HuH-7.5 (cell line): Measurements from ENCODE around the gene CADPS2.
A peak's percentile ranks its signal among the peaks of the same experiment; 100 is the strongest.
"Not testable (repeated sequence)": the region's sequence is repeated elsewhere in the genome, so short reads cannot be mapped to it uniquely, and the experiment has no call there.

ENCODE experiments used
- DNase-seq: peaks from one replicate; pipeline ENCODE4 v3.0.0; 2011; ENCODE audit warnings: low spot score

Gene CADPS2

DNA sequence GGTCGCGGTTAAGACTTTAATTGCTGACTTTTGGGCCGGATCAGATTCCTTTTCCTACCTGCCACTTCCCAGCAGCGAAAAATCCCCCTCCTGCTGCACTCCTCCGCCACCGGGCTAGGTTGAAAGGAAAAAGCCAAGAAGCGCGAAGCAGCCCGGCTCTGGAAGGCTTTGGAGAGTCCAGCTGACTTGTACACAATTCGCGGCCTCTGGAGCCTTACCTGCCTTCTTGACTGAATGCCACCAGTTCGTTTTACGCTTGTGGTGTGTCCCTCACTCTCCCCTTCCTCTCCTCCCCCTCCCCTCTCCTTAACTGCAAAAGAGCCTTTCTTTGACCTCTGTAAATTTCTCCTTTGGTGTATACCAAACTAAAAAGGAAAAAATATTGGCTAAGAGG lies 579.0 kb downstream of the CADPS2 start:
- no peak for DNase-seq

DNA sequence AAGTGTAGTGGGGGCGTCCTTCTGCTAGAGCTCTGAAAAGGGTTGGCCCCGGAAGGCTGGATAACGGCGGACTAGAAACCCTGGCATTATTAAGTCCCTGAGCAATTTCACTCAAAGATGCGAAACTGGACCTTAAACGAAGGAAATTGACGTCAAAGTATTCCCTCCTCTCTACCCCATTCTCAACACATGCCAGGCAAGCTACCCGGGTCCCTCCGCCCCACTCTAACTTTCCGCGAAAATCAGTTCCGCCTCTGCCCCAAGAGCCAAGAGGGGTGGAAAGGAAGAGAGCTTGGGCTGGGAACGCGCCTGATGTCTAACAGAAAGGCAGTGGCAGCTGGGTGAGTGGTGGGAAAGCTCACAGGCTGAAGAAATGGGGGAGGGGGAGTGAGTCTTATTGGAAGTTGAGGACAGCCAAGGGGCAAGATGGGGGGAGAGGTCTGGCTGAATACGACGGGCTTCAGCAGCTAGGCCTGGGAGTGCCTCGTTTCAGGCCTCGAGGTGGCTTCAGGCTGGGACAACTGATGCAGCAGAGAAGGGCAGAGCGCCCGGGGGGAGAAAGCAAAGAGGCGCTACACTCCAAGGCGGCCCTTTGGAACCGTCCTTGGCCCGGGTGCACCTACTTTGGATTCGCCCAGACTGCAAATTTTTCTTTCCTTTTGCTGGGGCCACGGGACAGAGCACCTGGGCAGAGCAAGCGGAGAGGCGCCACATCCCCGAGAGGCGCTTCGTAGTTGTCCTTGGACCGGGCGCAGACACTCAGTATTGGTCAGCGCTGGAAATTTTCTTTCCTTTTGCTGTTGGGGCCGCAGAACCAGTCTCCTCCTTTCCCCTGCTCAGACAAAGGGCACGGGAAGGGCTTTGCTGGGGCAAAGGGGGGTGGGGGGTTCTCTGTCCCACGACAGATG lies 579.7 kb downstream of the CADPS2 start:
- DNase-seq: no peak

- DNase-seq: peak; percentile 40
Observed at GRCh38 chr7:122305475-122306319, 580.6 kb downstream of the CADPS2 start.

GRCh38 chr7:122304996-122305421 lies 581.3 kb downstream of the CADPS2 start:
- DNase-seq: no peak

- peak; percentile 85 for DNase-seq
Observed at GRCh38 chr7:122304319-122304975, 581.8 kb downstream of the CADPS2 start, which contains the start of gene FEZF1. TSS of gene FEZF1 (minus strand) at chr7:122304750. CDS start at chr7:122304437, 313 bp downstream.

GRCh38 chr7:122303531-122304318 lies 582.5 kb downstream of the CADPS2 start:
- no peak for DNase-seq

DNA sequence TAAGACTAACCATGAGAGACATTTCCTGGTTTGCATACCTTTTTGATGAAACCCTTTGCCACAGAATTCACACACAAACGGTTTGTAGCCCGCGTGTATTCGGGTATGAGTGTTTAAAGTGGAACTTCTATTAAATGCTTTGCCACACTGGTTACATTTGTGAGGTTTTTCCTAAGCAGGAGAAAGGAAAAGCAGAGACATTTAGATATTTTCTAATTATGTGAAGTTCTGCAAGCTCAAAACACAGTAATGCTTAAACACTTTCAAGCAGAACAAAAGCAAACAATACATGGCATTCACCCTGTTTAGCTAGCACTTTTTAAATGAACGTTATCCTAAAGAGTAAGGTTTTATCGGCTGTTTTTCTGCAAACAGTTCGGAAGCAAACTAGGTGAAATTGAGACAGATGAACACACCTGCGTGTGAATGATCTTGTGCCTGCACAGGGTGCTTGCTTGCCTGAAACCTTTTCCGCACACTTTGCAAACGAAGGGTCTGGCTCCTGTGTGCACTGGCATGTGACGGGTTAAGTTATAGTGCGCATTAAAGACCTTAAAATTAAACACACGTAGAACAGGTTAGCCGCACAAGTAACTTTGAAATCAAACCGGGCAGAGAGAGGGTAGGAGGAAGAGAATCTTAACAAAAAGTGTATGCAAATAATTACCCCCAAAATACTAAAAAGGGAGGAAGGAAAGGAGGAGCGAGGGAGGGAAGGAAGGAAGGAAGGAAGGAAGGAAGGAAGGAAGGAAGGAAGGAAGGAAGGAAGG lies 583.3 kb downstream of the CADPS2 start:
- no peak for DNase-seq

DNA sequence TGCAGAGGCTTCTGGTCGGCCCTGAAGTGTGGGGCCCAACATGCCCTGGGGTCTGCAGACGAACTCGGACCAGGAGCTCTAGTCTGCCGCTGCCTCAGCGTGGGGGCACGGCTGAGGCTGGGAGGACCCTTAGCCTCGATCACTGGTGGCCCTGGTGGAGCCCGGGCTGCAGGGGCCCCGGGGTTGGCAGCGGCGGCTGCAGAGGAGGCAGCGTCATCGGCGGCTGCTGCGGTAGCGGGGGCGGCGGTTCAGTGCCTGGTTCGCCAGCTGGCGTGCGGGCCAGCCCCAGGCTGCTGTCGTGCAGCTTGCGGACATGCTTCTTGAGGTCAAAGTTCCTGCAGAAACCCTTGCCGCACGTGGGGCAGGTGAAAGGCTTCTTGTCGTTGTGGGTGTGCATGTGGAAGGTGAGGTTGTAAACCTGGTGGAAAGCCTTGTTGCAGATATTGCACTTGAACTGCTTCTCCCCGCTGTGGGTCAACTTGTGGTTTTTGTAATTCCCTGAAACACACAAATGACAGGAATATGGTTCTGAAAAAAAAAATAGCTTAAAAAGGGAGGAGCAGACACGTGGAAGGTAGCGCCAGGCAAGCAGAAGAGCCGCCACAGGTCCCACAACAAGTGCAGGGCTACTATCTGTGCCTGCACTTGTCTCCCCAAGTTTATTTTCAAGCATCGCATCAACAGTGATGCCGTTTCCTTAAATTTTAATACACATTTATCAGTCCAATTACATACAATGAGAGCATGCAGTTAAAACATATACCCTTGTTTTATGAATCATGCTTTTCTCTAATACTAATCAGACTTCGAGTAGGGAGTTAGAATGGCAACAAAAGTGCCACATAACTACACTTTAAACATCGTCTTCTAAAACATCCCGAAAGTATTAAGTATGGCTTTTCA lies 584.2 kb downstream of the CADPS2 start:
- no peak for DNase-seq

DNA sequence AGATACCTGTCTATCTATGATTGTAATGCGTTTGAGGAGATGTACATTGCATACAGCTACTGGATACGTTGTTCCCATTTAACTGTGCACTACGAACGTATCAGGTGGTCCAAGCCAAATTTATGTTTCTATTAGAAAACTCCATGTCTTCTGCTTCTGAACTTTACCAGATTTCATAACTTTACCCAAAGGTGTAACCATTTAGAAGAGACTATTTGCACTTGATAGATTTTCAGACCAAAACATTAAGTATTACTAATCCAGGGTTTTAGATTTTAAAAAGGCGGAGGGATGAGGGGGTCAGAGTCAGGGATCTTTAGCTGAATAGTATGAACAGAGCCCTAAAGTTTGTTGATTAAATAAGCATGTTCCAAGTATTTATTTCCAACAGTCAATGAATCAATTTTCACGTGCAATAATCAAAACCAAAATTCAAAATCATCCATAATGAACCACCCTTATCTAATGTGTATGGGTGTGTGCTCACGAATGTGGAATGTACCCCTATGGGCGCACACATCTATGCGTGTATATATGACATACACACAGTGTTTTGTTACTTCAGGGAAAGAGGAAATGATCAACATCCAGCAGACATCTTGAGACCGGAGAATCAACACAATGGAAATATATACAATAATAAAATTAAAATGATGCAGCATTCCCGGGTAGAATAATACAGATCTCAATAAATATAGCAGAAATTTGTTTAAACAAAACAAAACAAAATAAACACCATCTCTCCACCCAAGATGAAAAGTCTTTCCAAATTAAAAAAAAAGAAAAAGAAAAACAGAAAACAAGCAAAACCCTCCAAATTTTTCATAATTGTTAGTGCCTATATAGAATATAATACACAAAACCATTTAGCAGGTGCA lies 585.1 kb downstream of the CADPS2 start:
- no peak for DNase-seq

DNA sequence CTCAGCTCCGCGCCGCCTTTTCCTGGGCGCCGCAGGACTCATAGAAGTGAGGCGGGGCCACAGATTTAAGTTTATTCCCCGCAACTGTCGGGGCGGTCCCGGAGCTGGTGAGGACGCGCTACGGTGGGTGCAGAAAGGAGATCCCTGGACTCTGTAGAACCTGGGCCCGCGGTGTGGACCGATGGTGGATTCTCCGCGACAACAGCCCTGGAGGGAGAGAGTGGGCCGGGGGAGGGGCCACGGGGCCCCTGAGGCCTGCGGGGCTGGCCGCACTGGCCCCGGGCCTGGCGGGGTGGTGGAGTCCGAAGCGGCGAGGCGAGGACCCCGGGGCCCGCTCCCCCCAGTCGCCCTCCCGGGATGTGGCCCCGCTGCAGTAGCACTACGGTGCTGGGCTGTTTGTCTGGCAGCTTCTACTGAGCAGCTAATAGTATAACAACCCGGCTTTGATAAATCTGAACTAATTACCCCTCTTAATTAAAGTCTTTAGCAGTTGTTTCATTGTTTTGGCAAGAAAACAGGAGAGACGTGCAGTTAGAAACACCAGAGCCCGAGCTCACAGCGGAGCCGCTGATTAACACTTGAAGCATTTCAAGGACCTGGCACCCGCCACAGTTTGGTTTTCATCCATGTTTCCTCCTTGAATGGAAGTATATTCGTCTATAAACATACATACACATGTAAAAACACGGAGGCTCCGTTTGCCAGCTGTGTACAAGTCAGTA lies 585.9 kb downstream of the CADPS2 start:
- no peak for DNase-seq

DNA sequence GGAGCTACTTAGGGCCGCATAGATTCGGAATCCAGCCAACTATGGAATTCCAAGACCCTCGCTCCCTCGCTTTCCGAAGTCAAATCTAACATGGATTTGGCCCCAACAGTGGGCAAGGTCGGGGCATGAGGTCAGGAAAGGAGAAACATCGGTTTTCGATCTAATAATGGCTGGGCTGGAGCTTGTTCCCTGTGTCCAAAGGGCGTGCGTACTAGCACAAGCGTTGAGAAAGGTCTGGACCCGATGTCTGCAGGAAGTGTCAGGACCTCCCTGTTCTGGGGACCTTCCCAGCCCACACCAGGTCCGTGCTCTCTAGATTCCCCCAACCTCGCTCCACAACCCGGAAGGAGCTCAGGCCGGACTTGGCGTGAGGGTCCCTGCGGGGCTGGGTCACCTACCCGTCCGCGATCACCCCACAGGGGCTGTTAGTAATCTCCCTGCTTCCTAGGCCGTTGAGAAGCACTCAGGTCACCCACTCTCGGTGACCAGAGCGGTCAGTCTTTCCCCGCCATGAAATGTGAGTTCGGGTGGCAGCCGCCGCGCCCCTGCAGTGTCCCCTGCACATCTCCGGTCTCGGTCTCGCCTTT lies 586.5 kb downstream of the CADPS2 start:
- no peak for DNase-seq

DNA sequence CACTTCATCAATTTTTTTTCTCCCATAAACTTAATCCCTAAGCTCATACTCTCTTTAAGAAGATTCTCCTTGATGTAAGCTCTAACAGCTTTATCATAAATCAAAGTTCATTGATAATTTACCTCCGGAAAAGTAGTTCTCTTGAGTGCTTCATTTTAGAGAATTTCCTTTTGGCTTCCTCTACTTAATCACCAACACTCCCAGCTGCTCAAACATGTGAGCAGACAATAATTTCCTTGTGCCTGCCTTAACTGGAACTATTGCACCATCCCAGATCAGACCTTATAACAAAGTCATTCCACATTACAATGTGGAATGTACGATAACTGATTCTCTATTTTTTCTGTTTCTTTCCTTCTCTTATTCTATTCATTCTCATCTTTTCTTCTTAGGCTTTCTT lies 587.6 kb downstream of the CADPS2 start:
- no peak for DNase-seq

GRCh38 chr7:122298131-122298530 lies 588.1 kb downstream of the CADPS2 start:
- DNase-seq: no peak

- DNase-seq: no peak
Observed at GRCh38 chr7:122291189-122291588, 595.1 kb downstream of the CADPS2 start.

DNA sequence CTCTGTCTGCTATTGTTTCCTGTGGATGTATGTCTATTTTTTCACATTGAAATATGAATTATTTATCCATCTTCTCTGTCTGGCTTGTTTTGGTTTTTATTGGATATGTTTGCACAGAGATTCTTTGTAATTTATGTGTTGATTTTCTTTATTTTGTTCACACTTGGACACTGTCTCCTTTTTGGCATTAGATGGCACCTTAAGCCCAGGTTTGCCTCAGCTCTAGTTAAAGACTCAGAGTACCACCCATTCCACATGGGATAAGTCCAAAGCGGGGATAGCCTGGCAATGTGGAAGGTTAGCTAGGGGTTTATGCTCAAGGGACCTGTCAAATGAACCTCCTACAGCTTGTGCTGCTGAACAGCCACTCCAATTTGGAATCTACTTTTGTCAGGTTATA lies 595.8 kb downstream of the CADPS2 start:
- no peak for DNase-seq

- DNase-seq: no peak
Observed at GRCh38 chr7:122289426-122289825, 596.8 kb downstream of the CADPS2 start.

- not testable (repeated sequence) for DNase-seq
Observed at GRCh38 chr7:122284608-122285007, 601.7 kb downstream of the CADPS2 start.

DNA sequence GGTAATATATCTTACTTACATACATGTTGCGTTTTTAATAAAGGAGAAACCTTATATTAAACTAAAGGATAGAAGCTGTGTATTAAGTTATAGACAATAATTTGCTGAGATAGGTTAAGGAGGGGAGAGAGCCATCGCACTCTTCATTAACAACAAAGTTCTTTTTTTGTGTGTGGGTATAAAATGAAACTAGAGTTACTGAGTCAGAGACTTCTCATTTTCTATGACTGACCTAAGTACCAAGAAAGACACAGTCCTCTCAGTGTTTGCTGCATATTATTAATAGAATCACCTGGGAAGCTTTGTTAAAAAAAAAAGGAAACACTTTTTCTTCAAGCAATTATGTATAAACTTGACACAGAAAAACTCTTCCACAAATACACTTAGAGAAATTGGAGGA lies 613.1 kb downstream of the CADPS2 start:
- DNase-seq: no peak
